ENCODE measurements around the gene B3GNT5.

Gene B3GNT5

GRCh38 chr3:183230826-183231225, 22.2 kb upstream of the B3GNT5 start:
- Histone ChIP-seq H3K4me1 (ENCODE audit: control insufficient read depth, insufficient read depth, low read length, poor library complexity, severe bottlenecking) (no peaks in the 10 kb centered on the region), H3K36me3 (ENCODE audit: control insufficient read depth, insufficient read depth, low read length) (no peaks in the 10 kb centered on the region), H3K9me3 (ENCODE audit: control insufficient read depth, low read length) (no peaks in the 10 kb centered on the region), H3K27ac (ENCODE audit: low read depth, low read length, severe bottlenecking) (no peak overlapping the region), H3K4me3 (ENCODE audit: extremely low read depth, insufficient read depth, low read length, poor library complexity, severe bottlenecking) (no peak overlapping the region)
- WGBS, 2 experiments (ENCODE audit: insufficient coverage in 2 of 2) = 100% methylated on average over 1 of the region's 3 CpGs; no CpG with 5 or more reads in 1 of the 2 experiments

- H3K36me3 ChIP-seq (ENCODE audit: control insufficient read depth, insufficient read depth, low read length) = no peaks in the 10 kb centered on the region
- H3K27ac ChIP-seq (ENCODE audit: low read depth, low read length, severe bottlenecking) = no peak overlapping the region
- H3K4me3 ChIP-seq (ENCODE audit: extremely low read depth, insufficient read depth, low read length, poor library complexity, severe bottlenecking) = no peak overlapping the region
- 91 to 96% methylated on average over 3 to 4 of the region's 4 CpGs for WGBS, 2 experiments (ENCODE audit: insufficient coverage in 2 of 2)
- H3K9me3 ChIP-seq (ENCODE audit: control insufficient read depth, low read length) = no peaks in the 10 kb centered on the region
- H3K4me1 ChIP-seq (ENCODE audit: control insufficient read depth, insufficient read depth, low read length, poor library complexity, severe bottlenecking) = no peaks in the 10 kb centered on the region
These were observed 19.1 kb upstream of the B3GNT5 start for GRCh38 chr3:183233966-183234365.

GRCh38 chr3:183239046-183239445, 14.0 kb upstream of the B3GNT5 start:
- H3K27ac ChIP-seq (ENCODE audit: low read depth, low read length, severe bottlenecking) = no peak overlapping the region
- peaks cover 10% of the 10 kb centered on the region for H3K9me3 ChIP-seq (ENCODE audit: control insufficient read depth, low read length)
- no peaks in the 10 kb centered on the region for H3K36me3 ChIP-seq (ENCODE audit: control insufficient read depth, insufficient read depth, low read length)
- no peaks in the 10 kb centered on the region for H3K4me1 ChIP-seq (ENCODE audit: control insufficient read depth, insufficient read depth, low read length, poor library complexity, severe bottlenecking)
- WGBS, 2 experiments (ENCODE audit: insufficient coverage in 2 of 2) = 98% methylated on average over 5 of the region's 5 CpGs
- H3K4me3 ChIP-seq (ENCODE audit: extremely low read depth, insufficient read depth, low read length, poor library complexity, severe bottlenecking) = no peak overlapping the region

GRCh38 chr3:183242431-183242830, 10.6 kb upstream of the B3GNT5 start:
- Histone ChIP-seq H3K27ac (ENCODE audit: low read depth, low read length, severe bottlenecking) (no peak overlapping the region), H3K9me3 (ENCODE audit: control insufficient read depth, low read length) (peaks cover 10% of the 10 kb centered on the region), H3K4me1 (ENCODE audit: control insufficient read depth, insufficient read depth, low read length, poor library complexity, severe bottlenecking) (no peaks in the 10 kb centered on the region), H3K4me3 (ENCODE audit: extremely low read depth, insufficient read depth, low read length, poor library complexity, severe bottlenecking) (no peak overlapping the region), H3K36me3 (ENCODE audit: control insufficient read depth, insufficient read depth, low read length) (no peaks in the 10 kb centered on the region)
- 75 to 83% methylated on average over 1 of the region's 1 CpG for WGBS, 2 experiments (ENCODE audit: insufficient coverage in 2 of 2)

- peaks cover 10% of the 10 kb centered on the region for H3K9me3 ChIP-seq (ENCODE audit: control insufficient read depth, low read length)
- H3K4me1 ChIP-seq (ENCODE audit: control insufficient read depth, insufficient read depth, low read length, poor library complexity, severe bottlenecking) = peaks cover 3% of the 10 kb centered on the region
- no CpG with 5 or more reads among the region's 2 CpGs for WGBS, 2 experiments (ENCODE audit: insufficient coverage in 2 of 2)
- no peak overlapping the region for H3K4me3 ChIP-seq (ENCODE audit: extremely low read depth, insufficient read depth, low read length, poor library complexity, severe bottlenecking)
- H3K27ac ChIP-seq (ENCODE audit: low read depth, low read length, severe bottlenecking) = no peak overlapping the region
- no peaks in the 10 kb centered on the region for H3K36me3 ChIP-seq (ENCODE audit: control insufficient read depth, insufficient read depth, low read length)
These were observed 8.8 kb upstream of the B3GNT5 start for GRCh38 chr3:183244219-183244618.

DNA sequence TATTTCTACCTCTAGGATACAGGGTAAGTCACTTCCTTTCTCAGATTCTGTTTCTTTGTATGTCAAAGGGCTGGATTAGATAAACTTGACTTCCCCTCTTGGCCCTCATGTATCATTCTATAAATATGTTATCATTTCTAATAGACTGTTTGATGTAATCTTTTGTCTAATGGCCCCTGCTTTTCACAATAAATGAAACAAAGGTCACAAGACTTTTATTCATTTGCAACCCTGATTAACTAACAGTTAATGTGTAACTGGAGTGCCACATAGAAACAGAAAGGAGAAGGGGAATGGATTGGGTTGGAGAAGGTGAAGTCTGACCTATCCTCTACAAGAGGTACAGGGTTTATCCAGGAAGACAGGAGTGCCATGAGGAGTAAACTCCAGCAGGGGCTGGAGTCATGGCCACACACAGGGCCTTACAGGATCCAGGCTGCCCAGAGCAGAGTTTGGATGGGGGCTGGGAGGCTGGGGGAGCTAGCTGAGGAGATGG, 8.0 kb upstream of the B3GNT5 start:
- Histone ChIP-seq H3K27ac (ENCODE audit: low read depth, low read length, severe bottlenecking) (no peak overlapping the region), H3K4me1 (ENCODE audit: control insufficient read depth, insufficient read depth, low read length, poor library complexity, severe bottlenecking) (peaks cover 3% of the 10 kb centered on the region), H3K9me3 (ENCODE audit: control insufficient read depth, low read length) (peaks cover 10% of the 10 kb centered on the region), H3K4me3 (ENCODE audit: extremely low read depth, insufficient read depth, low read length, poor library complexity, severe bottlenecking) (no peak overlapping the region), H3K36me3 (ENCODE audit: control insufficient read depth, insufficient read depth, low read length) (no peaks in the 10 kb centered on the region)

DNA sequence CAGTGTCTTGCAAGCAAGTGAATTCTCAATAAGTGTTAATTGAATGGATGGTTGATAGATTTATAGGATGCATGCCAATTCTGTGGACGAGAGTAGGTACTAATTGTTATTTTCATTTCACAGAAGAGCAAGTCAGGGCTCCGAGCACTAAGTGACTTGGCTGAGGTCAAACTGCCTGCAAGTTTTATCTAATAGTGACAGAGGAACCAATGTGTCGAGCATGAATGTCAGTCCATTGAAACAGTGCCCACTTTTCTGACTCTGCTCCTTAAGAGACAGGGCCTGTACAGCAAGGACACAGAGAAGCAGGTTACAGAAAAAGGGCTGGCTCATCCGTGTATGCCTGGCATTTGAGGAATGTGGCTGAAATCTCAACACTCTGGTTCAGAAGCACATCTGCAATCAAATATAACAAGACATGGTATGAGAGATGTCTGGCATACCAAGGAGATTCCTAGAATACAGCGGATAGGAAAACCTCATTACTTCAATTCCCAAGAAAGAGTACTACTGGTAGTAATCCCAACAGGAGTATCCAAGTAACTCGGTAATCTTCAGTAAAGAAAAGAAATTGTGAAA, 6.0 kb upstream of the B3GNT5 start:
- Histone ChIP-seq H3K36me3 (ENCODE audit: control insufficient read depth, insufficient read depth, low read length) (no peaks in the 10 kb centered on the region), H3K27ac (ENCODE audit: low read depth, low read length, severe bottlenecking) (peak overlapping the region; percentile 47)
- WGBS, 2 experiments (ENCODE audit: insufficient coverage in 2 of 2) = 75 to 100% methylated on average over 3 to 4 of the region's 6 CpGs

DNA sequence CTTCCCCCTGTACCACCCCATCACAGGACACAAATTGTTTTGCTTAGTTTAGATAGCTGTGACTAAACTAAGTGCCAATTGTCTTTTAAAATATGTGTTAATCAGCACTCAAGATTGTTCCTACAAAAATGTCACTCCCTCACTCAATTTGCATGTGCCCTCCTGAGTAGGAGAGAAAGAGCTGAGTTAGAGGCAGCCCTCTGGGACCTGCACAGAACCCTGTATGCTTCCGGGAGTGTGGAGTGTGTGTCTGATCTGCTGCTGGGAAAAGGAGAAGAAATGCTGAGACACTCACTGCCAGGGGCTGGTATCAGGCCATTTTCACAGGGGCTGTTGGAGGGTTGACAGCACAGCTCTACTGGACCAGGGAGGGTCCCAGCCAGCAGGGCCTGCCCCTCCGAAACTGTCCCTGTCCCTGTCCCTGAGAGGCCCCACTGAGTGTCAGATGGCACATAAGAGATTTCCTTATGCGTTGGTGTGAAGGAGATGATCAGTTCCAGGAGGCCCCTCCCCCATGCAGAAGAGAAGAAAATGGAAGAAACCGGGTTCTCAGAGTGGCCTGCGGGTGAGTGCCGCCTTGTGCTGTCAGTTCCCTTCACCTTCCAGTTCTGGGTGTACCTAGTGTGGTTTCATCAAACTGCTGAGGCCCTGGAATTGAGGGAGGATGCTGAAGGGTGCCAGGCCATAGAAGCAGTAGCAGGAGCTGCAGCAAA, 3.9 kb upstream of the B3GNT5 start:
- 41 to 59% methylated on average over 4 to 5 of the region's 6 CpGs for WGBS, 2 experiments (ENCODE audit: insufficient coverage in 2 of 2)
- no peak overlapping the region for H3K4me3 ChIP-seq (ENCODE audit: extremely low read depth, insufficient read depth, low read length, poor library complexity, severe bottlenecking)
- no peaks in the 10 kb centered on the region for H3K9me3 ChIP-seq (ENCODE audit: control insufficient read depth, low read length)
- H3K27ac ChIP-seq (ENCODE audit: low read depth, low read length, severe bottlenecking) = peak overlapping the region; percentile 47
- H3K4me1 ChIP-seq (ENCODE audit: control insufficient read depth, insufficient read depth, low read length, poor library complexity, severe bottlenecking) = peaks cover 3% of the 10 kb centered on the region
- no peaks in the 10 kb centered on the region for H3K36me3 ChIP-seq (ENCODE audit: control insufficient read depth, insufficient read depth, low read length)

More for the DNA sequence above, 6.0 kb upstream of the B3GNT5 start:
- no peak overlapping the region for H3K4me3 ChIP-seq (ENCODE audit: extremely low read depth, insufficient read depth, low read length, poor library complexity, severe bottlenecking)
- peaks cover 8% of the 10 kb centered on the region for H3K9me3 ChIP-seq (ENCODE audit: control insufficient read depth, low read length)
- H3K4me1 ChIP-seq (ENCODE audit: control insufficient read depth, insufficient read depth, low read length, poor library complexity, severe bottlenecking) = peaks cover 3% of the 10 kb centered on the region

DNA sequence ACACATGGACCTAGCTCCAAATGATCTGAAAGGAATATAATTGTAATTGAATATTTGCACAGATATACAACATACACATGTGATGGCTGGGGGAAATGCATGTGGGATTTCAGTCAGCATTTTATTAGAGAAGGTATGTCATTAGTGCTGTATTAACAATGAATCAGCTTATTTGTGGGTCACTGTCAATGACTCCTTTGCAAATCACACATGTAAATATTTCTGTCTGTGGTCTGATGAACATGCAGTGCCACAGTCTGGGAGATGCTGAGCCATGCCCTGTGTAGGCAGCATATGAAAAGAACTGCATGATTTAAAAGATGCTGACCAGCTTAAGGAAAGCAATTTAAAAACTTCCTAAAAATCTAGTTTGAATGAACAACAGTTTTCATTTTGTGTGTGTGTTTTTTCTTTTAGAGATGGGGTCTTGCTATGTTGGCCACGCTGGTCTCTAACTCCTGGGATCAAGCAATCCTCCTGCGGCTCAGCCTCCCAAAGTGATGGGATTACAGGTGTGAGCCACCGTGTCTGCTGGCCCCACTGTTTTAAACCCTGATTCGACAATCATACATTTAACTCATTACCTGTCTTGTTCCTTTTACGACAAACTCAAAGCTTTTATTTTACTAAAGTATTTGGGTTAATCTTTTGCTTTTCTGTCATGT, 803 bp upstream of the B3GNT5 start:
- Histone ChIP-seq H3K9me3 (ENCODE audit: control insufficient read depth, low read length) (no peaks in the 10 kb centered on the region), H3K4me3 (ENCODE audit: extremely low read depth, insufficient read depth, low read length, poor library complexity, severe bottlenecking) (peak overlapping the region; percentile 18), H3K4me1 (ENCODE audit: control insufficient read depth, insufficient read depth, low read length, poor library complexity, severe bottlenecking) (peaks cover 12% of the 10 kb centered on the region), H3K36me3 (ENCODE audit: control insufficient read depth, insufficient read depth, low read length) (no peaks in the 10 kb centered on the region), H3K27ac (ENCODE audit: low read depth, low read length, severe bottlenecking) (no peak overlapping the region)
- 70% methylated on average over 2 of the region's 5 CpGs; no CpG with 5 or more reads in 1 of the 2 experiments for WGBS, 2 experiments (ENCODE audit: insufficient coverage in 2 of 2)

GRCh38 chr3:183253528-183254486, 754 bp downstream of the B3GNT5 start:
- no peaks in the 10 kb centered on the region for H3K9me3 ChIP-seq (ENCODE audit: control insufficient read depth, low read length)
- H3K4me1 ChIP-seq (ENCODE audit: control insufficient read depth, insufficient read depth, low read length, poor library complexity, severe bottlenecking) = peaks cover 9% of the 10 kb centered on the region
- peak overlapping the region; percentile 58 for H3K4me3 ChIP-seq (ENCODE audit: extremely low read depth, insufficient read depth, low read length, poor library complexity, severe bottlenecking)
- 1% methylated on average over 73 to 91 of the region's 111 CpGs for WGBS, 2 experiments (ENCODE audit: insufficient coverage in 2 of 2)
- no peaks in the 10 kb centered on the region for H3K36me3 ChIP-seq (ENCODE audit: control insufficient read depth, insufficient read depth, low read length)
- peak overlapping the region; percentile 36 for H3K27ac ChIP-seq (ENCODE audit: low read depth, low read length, severe bottlenecking)

Measured in mesodermal cell (in vitro differentiated cells).